Cerebellar cortex (tissue), 1 donor: ENCODE results near the gene TMBIM6.
"Not testable (repeated sequence)": the region's sequence is repeated elsewhere in the genome, so short reads cannot be mapped to it uniquely, and the experiment has no call there.

Source experiments
- DNase-seq: peaks from one replicate; pipeline ENCODE4 v3.0.0-alpha.2; 2015; ENCODE audit warnings: low spot score

Gene TMBIM6

DNA sequence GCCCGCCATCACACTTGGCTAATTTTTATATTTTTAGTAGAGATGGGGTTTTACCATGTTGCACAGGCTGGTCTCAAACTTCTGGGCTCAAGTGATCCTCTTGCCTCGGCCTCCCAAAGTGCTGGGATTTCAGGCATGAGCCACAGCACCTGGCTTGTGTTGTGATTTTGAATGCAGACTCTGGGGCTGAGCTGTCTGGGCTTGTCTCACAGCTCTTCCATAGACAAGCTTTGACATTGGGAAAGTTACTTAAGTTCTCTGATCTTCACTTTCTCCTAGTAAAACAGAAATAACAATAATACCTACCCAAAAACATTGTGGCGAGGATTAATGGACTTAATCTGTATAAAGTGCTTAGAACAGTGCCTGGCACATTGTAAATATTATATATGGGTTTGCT is 36.0 kb downstream of the TMBIM6 start:
- no peak for DNase-seq

DNA sequence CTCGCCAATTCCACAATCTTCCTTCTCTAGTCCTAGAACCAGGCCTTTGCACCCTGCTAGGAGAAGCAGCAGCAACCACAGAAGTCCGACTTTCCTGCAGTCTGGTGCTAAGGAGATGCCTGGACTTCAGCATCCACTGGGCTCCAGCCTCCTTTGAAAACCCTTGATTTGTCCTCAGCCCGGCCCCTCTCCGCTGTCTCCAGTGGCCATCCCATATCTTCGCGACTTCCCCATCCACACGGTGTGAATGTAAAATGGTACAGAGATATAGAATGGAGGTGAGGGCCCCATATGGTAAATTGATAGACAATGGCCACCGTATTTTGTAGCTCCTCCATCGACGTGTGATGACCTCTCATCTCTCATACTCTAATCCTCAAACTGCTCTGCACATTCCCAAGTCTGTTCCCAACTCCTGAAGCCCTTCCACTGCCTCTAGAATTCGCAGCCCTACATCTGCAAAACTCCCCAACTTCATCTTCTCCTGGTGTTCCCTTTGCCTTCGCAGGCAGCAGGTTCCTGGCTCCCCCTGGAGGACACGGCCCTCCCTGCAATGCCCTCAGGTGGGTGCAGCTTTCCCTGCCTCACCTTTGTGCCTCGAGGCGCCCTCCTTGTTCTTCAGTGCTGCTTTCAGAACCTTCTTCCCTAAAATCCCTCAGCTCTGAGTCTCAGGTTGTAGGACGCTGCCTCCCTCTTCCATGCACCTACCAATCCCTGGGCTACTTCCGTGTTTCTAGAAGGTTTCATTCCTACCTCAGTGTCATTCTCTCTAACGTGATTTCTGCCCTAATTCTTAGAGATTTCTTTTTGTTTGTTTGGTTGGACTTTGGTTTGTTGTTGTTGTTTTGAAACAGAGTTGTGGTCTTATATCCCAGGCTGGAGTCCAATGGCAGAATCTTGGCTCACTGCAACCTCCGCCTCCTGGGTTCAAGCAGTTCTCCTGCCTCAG is 36.7 kb downstream of the TMBIM6 start:
- DNase-seq: peak; percentile 46

DNA sequence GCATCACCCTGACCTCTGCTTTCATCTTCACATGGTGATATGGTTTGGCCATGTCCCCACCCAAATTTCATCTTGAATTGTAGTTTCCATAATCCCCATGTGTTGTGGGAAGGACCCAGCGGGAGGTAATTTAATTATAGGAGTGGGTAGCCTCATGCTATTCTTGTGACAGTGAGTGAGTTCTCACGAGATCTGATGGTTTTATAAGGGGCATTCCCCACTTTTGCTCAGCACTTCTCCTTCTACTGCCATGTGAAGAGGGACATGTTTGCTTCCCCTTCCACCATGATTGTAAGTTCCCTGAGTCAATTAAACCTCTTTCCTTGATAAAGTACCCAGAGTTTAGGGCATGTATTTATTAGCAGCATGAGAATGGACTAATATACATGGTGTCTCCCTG is 38.2 kb downstream of the TMBIM6 start:
- no peak for DNase-seq

DNA sequence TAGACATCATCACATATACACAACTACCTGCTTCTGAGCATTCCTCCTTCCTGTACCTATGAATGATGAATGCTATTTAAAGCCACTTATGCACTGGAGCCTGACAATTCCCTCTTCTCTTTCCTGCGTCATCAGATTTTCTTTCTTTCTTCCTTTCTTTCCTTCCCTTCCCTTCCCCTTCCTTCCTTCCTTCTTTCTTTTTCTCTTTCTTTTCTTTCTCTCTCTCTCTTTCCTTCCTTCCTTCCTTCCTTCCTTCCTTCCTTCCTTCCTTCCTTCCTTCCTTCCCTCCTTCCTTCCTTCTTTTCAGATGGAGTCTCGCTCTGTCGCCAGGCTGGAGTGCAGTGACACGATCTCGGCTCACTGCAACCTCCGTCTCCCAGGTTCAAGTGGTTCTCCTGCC is 39.6 kb downstream of the TMBIM6 start:
- not testable (repeated sequence) for DNase-seq

DNA sequence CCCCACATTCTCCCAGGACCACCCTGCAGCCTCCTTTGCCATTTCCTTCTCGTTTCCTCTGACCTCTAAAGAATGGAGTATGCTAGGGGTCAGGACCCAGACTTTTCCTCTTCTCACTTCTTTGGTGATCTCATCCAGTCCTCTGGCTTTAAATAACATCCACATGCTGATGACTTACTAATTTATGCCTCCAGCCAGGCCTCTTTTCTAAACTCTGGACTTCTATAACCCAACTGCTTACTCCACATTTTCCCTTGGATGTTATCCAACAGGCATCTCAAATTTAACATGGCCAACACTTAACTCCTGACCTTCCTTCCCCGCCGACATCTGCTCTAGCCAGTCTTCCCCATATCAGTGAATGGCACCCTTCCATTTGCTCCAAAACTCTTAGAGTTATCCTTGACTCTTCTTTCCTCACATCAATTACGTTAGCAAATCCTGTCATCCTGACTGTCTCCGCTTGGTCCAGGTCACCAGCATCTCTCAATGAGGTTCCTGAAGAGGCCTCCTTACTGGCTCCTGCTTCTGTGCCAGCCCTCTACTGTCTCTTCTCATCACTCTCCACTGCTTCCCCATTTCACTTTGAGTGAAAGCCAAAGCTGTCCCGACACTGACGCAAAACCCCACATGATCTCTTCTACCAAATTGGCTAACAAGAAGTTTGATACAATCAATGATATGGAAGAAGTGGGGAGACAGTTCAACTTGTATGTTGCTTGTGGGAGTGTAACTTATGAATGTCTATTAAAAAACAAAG is 42.7 kb downstream of the TMBIM6 start:
- DNase-seq: no peak

DNA sequence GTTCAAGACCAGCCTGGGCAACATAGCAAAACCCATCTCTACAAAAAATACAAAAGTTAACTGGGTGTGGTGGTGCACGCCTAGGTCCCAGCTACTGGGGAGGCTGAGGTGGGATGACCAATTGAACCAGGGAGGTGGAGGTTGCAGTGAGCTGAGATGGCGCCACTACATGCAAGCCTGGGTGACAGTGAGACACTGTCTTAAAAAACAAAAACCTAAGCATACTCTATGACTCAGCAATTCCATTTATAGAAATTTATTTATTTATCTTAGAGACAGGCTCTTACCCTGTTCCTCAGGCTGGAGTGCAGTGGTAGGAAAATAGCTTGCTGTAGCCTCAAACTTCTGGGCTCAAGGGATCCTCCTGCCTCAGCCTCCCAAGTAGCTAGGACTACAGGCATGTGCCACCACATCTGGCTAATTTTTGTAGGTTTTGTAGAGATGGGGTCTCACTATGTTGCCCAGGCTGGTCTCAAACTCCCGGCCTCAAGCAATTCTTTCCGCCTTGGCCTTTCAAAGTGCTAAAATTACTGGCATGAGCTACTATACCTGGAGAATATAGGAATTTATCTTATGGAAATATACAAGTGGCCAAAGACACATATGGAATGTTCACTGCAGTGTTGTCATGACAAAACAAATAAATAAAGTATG is 43.5 kb downstream of the TMBIM6 start:
- no peak for DNase-seq

DNA sequence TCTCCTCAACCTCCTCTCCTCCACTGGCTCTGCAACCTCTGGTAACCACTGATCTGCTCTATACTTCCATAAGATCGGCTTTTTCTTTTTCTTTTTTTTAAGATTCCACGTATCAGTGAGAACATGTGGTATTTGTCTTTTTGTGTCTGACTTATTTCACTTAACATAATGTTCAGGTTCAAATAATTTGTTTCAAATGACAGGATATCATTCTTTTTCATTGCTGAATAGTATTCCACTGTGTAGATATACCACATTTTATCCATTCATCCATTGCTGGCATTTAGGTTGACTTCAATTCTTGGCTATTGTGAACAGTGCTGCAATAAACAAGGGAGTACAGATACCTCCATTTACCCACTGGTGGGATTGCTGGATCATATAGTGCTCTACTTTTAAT is 46.3 kb downstream of the TMBIM6 start:
- no peak for DNase-seq

DNA sequence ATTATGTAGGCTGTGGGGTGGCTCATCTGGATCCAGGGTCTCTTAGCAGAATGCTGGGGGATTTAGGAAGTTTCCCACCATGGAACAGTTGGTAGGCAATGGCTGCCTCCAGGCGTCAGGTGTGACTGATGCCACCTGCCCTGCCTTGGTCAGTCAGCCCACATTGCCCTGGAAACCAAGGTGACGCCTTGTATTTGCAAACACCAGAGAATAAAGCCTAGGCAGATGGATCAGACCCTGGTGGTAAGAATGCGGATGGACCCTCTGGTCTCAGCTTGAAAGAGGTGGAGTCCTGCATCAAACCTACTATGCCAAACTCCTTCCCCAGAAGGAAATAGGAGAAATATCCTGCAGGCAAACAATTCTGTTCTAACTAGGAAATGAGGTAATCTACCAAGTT is 48.6 kb downstream of the TMBIM6 start:
- DNase-seq: no peak

DNA sequence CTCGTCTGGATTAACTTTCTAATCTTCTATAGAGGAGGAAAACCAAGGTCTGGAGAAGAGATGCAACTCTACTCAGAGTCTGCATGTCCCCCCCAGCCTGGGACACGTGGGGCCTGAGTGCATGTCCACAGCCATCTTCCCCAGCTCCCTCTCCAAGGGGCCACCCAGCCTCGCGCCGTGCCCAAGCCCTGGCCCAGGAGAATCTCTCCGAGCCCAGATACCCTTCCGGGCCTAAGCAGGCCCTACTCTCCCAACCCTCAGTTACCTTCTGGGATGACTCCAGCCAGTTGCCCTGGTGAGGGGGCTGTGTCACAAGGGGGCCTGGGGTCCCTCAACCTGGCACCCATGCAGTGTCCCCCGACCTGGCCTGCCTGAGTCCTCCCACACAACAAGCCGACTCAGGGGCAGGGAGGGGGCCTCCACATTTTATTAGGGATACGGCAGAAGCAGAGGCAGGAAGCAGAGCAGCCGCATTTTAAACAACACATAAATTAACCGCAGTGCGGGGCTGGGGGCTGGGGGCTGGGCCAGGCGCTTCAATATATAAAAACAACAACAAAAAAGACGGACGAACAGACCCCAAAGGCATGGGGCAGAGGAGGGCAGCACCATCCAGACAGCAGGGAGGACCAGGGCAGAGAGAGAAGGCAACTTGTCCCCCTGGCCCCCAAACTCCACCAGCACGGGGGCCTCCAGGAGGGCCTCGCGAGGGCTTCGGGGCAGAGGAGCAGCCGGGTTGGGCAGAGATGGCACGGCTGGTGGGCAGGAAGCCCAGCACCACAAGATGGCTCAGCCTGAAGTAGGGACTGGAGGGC is 49.6 kb downstream of the TMBIM6 start:
- no peak for DNase-seq

DNA sequence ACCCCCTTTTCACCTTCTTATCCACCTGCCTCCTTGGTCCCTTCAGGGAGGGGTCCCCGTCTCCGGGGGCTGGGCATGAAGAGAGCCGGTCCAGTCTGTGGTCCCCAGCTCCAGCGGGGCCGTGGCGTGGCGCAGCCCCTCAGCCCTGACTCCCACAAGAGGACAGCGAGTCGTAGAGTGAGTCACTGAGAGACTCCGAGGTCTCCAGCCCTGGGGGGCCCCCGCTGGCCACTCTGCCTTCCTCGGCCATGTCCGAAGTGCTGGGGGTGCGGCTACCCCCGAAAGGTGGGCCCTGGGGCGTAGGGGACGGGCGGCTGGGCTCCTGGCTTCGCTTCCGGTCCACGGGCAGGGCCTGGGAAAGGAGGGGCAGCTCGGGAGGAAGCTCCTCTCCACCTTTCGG is 50.3 kb downstream of the TMBIM6 start:
- DNase-seq: no peak

DNA sequence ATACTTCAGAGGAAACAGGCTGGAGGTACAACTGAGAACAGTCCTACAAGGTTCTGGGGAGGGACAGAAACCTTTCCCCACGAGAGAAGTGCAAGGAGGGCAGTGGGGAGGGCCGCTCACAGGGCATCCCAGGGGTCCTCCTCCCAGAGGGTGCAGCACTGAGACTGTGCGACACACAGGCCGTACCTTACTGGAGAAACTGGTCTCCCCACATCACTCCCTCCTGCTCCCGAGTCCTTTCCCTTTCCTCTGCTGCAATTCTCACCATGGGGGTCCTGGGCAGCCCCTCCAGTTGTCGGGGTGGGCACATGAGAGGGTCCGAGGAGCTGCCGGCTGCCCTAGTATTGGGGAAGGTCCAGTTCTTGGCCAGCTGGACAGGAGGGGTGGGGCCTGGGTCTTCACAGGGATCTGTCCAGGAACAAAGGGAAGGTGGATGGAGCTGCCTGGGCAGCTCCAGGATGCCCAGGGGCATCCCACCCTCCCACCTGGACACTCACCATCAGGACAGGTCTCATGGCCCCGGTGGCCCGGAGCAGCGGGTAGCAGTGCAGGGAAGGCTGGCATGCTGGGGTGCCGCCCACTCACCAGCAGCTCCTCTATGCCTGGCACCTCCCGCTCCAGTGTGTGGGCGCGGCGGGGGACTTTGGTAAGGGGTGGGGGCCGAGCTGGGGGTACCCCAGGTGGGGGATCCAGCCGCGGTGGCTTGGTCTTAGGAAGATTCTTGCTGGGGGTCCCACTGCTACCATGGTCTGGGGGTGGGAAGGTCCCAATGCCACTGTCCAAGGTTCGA is 51.0 kb downstream of the TMBIM6 start:
- DNase-seq: no peak

DNA sequence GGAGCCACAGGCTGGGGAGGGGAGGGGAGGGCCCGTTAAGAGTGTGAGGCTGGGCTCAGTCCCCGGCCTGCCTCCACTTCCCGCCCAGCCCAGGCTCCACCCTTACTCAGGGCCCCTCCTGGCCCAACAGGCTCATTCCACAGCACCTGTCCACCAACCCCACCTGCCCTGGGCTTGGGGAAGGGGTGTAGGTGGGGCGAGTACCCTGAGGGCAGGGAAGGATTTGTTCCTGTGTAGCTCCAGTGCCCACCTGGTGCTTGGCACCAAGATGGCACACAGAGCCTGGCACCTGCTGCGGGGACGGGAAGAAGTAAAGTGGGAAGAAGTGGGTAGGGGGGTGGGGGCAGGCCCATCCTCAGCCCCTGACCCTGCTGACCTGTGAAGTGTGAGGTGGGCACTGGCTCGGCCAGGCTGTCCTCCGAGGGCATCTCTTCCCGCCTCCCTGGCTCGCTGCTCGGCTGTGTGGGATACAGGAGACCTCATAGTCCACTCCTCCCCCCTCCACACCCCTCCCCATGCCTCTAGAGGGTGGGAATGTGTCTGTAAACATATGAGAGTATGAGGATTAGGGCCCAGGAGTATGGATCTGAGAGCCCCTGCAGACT is 51.7 kb downstream of the TMBIM6 start:
- no peak for DNase-seq

DNA sequence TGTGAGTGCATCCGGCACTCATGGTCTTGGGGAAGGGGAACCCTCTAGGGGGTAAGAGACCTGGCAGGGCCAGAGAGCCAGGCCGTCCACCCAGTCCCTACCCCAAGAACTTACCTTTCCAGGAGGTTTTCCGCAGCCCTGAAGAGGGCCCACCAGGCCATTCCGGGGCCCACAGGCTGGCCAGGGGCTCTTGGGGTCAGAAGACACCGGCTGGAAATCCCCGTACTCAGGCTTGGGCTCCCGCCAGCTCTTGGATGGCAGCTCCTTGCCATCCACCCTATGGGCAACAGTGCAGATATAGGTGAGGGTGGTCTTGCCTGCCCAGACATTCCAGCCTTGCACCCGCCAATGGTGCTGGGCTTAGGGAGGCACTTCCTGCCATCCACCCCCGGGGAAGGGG is 52.3 kb downstream of the TMBIM6 start:
- DNase-seq: no peak

DNA sequence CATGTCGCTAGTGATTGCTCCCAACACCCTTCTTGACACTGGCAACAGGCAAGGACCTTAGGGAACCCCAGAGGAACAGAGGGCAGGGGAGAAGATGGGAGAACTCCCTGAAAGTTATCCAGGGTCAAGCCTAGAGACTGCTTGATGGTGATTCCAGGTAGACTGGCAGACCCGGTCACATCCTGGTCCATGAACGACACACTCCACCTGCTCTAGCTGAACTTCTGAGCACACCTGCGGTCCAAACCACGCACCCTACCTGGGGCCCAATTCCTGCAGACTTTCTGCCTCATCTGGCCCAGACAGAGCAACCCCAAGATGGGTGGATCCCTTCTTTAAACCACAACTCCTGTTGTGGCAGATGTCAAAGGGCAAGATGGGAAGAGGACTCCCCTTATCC is 52.7 kb downstream of the TMBIM6 start:
- DNase-seq: no peak

DNA sequence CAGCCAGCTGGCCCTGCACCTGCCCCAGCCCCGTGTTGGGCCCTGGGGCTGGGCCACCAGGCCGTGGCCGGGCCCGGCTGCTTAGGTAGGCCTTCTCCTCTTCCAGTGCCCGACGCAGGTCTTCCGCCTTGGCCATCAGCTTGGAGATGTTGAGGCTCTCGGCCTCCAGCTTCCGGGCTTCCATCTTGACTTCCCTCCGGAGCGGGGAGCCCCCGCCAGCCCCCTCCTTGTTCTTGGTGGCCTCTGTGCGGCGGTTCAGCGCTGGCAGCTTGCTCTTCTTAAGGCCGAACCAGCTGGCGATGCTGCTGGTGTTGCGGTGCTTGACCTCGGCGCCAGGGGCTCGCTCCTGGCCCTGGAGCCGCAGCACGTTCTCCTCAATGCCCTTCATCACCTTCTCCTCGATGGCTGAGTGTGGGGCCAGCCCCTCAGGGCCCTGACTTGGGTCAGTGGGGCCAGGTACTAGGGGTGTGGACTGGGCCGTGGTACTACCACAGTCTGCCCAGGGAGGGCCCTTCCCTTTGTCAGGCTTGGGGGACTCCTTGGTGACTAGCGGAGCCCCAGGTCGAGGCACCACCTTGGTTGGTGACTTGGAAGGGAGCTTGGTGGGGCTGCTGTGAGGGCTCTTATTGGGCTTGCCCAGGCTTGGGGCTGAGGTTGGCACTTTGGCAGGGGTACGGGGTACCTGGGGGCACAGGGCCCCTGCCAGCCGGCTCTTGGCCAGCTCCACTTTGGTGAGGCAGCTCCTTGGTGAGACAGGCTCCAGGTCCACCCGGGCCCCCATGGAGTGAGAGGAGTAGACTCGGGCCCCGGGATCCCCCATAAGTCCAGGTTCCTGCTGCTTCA is 53.7 kb downstream of the TMBIM6 start:
- DNase-seq: no peak

DNA sequence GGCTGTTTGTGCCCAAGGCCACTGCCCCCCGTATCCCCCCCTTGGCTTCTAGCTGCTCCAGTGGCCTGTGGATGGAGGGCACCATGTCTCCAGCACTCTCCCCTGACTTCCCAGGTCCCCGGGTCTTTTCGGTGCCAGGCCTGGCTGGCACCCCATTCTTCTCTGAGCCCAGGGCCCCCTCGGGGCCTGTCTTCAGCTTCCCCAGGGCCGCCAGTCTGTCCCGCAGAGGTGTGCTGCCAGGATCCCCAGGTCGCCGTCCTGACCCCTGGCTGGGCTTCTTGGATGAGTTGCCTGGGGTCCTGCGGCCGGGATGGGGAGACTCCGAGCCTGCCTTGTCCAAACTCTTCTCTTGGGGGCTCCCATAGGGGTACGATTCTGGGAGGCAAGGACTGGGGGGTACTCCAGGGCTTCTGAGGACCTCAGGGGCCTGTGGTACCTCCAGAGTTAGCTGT is 54.3 kb downstream of the TMBIM6 start:
- no peak for DNase-seq

DNA sequence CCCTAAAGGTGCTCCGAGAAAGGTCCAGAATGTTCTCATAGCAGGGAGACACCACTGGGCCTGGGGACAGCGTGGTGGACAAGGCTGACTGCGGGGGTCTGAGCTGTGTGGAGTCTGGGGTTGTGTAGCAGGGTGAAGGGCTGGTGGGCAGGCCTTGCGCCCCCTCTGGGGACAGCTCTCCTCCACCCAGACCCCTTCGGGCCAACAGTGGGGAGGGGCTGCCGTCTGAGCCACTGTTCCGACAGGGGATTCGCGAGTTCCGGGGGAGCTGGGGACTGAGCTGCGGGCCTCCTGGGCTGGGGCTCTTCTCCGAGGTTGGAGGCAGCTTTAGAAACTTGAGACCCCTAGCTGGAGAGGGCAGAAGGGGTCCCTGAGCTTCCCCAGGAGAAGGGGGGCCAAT is 54.8 kb downstream of the TMBIM6 start:
- DNase-seq: no peak

DNA sequence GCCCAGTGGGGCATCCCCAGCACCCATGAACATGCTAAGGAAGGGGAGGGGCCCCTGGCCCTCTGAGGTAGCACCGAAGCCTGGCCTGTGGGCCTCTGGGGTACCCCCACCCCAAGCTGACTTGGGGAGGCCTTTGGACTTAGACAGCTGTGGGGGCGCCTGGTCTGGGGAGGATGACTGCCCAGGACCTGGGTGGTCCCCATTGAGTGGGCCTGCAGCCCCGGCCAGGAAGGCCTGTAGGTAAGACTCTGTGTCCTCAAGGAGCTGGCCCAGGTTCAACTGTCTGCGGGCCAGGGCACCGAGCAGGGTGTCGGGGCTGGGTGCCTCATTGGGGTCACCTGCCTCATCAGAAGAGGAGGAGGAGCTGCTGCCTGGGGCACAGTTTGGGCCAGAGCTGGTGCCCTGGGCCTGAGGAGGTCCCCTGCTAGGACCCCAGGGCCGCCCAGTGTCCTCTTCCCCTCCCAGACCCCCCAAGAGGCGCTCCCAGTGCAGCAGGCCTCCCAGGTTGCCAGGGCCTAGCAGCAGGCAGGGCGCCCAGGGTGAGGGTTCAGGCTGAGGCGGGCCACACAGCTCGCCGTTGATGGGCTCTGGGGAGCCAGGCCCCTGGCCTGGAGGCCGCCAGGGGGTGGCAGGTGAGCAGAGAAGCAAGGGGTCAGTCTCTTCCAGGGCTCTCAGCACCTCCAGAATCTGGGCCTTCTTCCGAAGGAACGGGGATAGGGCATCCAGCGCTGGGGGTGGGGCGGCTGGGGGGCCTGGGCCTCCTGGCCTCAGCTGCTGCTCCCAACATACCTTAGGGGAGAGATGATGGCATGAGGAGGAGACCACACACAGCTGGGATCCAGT is 55.5 kb downstream of the TMBIM6 start:
- no peak for DNase-seq

DNA sequence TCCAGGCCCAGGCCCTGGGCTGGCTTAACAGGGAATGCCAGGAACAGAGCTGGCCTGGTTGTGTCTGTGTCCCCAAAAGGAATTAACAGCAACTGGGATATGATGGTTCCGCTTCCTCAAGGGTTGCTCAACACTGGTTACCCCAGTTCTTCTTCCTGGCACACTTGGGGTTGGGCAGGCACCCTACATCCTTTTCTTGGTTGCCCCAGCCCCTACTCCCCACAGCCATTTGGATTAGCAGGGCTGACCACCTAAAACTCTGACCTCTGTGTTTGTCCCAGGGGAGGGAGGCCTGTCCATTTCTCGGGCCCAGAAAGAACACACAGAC is 56.1 kb downstream of the TMBIM6 start:
- DNase-seq: no peak
